ENCODE measurements around the gene COL4A3. TPM values are rescaled to one million over a fixed set of nuclear protein-coding genes. Genes with fewer than 3 reads are reported as not detected.

COL4A3 gene
- total RNA-seq, 1 donor from 2014 or later, result not detected

GRCh38 chr2:227201771-227202170 is 37.3 kb downstream of the COL4A3 start:
- DNase-seq (ENCODE audit: low spot score in 2 of 2, unreplicated experiment in 2 of 2), result no peak
- H3K27me3 Mint-ChIP-seq (ENCODE audit: low read depth), result no peaks in the 10 kb centered on the region
- no peaks in the 10 kb centered on the region for H3K36me3 Mint-ChIP-seq
- no peak overlapping the region for H3K4me3 Mint-ChIP-seq
- H3K9me3 Mint-ChIP-seq, result no peaks in the 10 kb centered on the region
- no peak overlapping the region for H3K27ac Mint-ChIP-seq
- no peaks in the 10 kb centered on the region for H3K4me1 Mint-ChIP-seq
- no peak for TF ChIP-seq CTCF (IDR thresholded peaks at IDR 0.05; ENCODE audit: unreplicated experiment)

- Mint-ChIP-seq H3K36me3 (no peaks in the 10 kb centered on the region), H3K9me3 (no peaks in the 10 kb centered on the region), H3K4me1 (no peaks in the 10 kb centered on the region), H3K27ac (no peak overlapping the region), H3K27me3 (ENCODE audit: low read depth) (no peaks in the 10 kb centered on the region), H3K4me3 (no peak overlapping the region)
- TF ChIP-seq CTCF (IDR thresholded peaks at IDR 0.05; ENCODE audit: unreplicated experiment), result no peak
- no peak for DNase-seq (ENCODE audit: low spot score in 2 of 2, unreplicated experiment in 2 of 2)
These were observed 40.0 kb downstream of the COL4A3 start for GRCh38 chr2:227204452-227204851.

- Mint-ChIP-seq H3K4me3 (no peak overlapping the region), H3K4me1 (no peaks in the 10 kb centered on the region), H3K9me3 (no peaks in the 10 kb centered on the region), H3K27me3 (ENCODE audit: low read depth) (no peaks in the 10 kb centered on the region), H3K27ac (no peak overlapping the region), H3K36me3 (no peaks in the 10 kb centered on the region)
- DNase-seq (ENCODE audit: low spot score in 2 of 2, unreplicated experiment in 2 of 2), result no peak
- TF ChIP-seq CTCF (IDR thresholded peaks at IDR 0.05; ENCODE audit: unreplicated experiment), result no peak
These were observed 41.3 kb downstream of the COL4A3 start for GRCh38 chr2:227205701-227206100.

GRCh38 chr2:227206406-227206805 is 42.0 kb downstream of the COL4A3 start:
- no peak for TF ChIP-seq CTCF (IDR thresholded peaks at IDR 0.05; ENCODE audit: unreplicated experiment)
- Mint-ChIP-seq H3K9me3 (no peaks in the 10 kb centered on the region), H3K4me1 (no peaks in the 10 kb centered on the region), H3K27ac (no peak overlapping the region), H3K27me3 (ENCODE audit: low read depth) (no peaks in the 10 kb centered on the region), H3K4me3 (no peak overlapping the region), H3K36me3 (no peaks in the 10 kb centered on the region)
- DNase-seq (ENCODE audit: low spot score in 2 of 2, unreplicated experiment in 2 of 2), result no peak

GRCh38 chr2:227207573-227207972 is 43.1 kb downstream of the COL4A3 start:
- Mint-ChIP-seq H3K4me3 (no peak overlapping the region), H3K4me1 (no peaks in the 10 kb centered on the region), H3K36me3 (no peaks in the 10 kb centered on the region), H3K9me3 (no peaks in the 10 kb centered on the region), H3K27ac (no peak overlapping the region), H3K27me3 (ENCODE audit: low read depth) (no peaks in the 10 kb centered on the region)
- DNase-seq (ENCODE audit: low spot score in 2 of 2, unreplicated experiment in 2 of 2), result no peak
- no peak for TF ChIP-seq CTCF (IDR thresholded peaks at IDR 0.05; ENCODE audit: unreplicated experiment)

GRCh38 chr2:227214622-227215041 is 50.2 kb downstream of the COL4A3 start:
- no peak for DNase-seq (ENCODE audit: low spot score in 2 of 2, unreplicated experiment in 2 of 2)
- Mint-ChIP-seq H3K4me3 (no peak overlapping the region), H3K27ac (no peak overlapping the region), H3K4me1 (peaks cover 4% of the 10 kb centered on the region), H3K9me3 (no peaks in the 10 kb centered on the region), H3K27me3 (ENCODE audit: low read depth) (no peaks in the 10 kb centered on the region), H3K36me3 (no peaks in the 10 kb centered on the region)
- no peak for TF ChIP-seq CTCF (IDR thresholded peaks at IDR 0.05; ENCODE audit: unreplicated experiment)
